H1 (cell line): ENCODE data around the gene PLEKHG3. TPM values are rescaled to one million over a fixed set of nuclear protein-coding genes. Genes with fewer than 3 reads are reported as not detected.

ENCODE experiments used
- ATF2 ChIP-seq: IDR thresholded peaks from 2 replicates; pipeline ENCODE4 v1.6.1; 2012; ENCODE audit warnings: low read length, inconsistent platforms
- EZH2 ChIP-seq: fragments of 200-600 bp; sonication (generic); IDR thresholded peaks from 2 replicates; pipeline ENCODE4 v1.7.1; 2012; ENCODE audit warnings: low read depth, mild to moderate bottlenecking, moderate library complexity, low read length, inconsistent platforms; ENCODE audit not compliant: severe bottlenecking
- SIRT6 ChIP-seq: IDR thresholded peaks from one replicate; pipeline ENCODE4 v1.7.1; 2012; ENCODE audit warnings: low read length, inconsistent platforms
- SIX5 ChIP-seq: IDR thresholded peaks from 2 replicates; pipeline ENCODE4 v1.6.1; 2011; ENCODE audit warnings: mild to moderate bottlenecking, low read depth, low read length
- ZNF274 ChIP-seq: IDR thresholded peaks from 2 replicates; pipeline ENCODE4 v1.7.0; 2012; ENCODE audit warnings: low read length, borderline replicate concordance; ENCODE audit errors: extremely low read depth
- polyA plus RNA-seq, 7 experiments: library from polyadenylated mRNA; depleted of rRNA in 3 of 7; stranded (reverse) in 5 of 7; unstranded in 2 of 7; fragments of >200 nt in 5 of 7; fragments of 200-250 nt in 2 of 7; gene quantifications; 1 replicate in 5 of 7; 2 replicates in 1 of 7; 4 replicates in 1 of 7; pipeline versions ENCODE4 v1.2.1 to v1.2.3, GENCODE V29; 2011 to 2013; ENCODE audit warnings: missing spikeins in 2 of 7, mixed read lengths in 2 of 7
- total RNA-seq: library from RNA; stranded (reverse); fragmentation: NEBNext Ultra II Directional; extraction: Animal tissue kit (Norgen Biotek cat#: 25700); gene quantifications from 2 replicates; pipeline ENCODE4 v1.2.1, GENCODE V29; 2021

The PLEKHG3 gene
- total and polyA plus RNA-seq, 2 of the 8 experiments (the other 6 are each of a cell fraction or from before 2014, with no cell fraction given) = 43.4 to 90.6 TPM

- TF ChIP-seq ATF2 (no peak), EZH2 (no peak), ZNF274 (no peak), SIX5 (no peak), SIRT6 (no peak)
Measured at GRCh38 chr14:64700894-64701293, 3.3 kb upstream of the PLEKHG3 start (continued).
